A549 (cell line): ENCODE results near the gene PCDH9. TPM values are rescaled to one million over a fixed set of nuclear protein-coding genes. Genes with fewer than 3 reads are reported as not detected.
A peak's percentile ranks its signal among the peaks of the same experiment; 100 is the strongest.

Source experiments
- ATAC-seq, 2 experiments: fragments of 200-7000 bp in 1 of 2; fragments of >200 bp in 1 of 2; cut with Nextera tagmentation in 1 of 2; cut with Tn5 transposase in 1 of 2; 3 replicates each; pipeline versions ENCODE4 v1.8.0 to v1.9.1; 2018 to 2020; ENCODE audit warnings: mild to moderate bottlenecking in 1 of 2, moderate library complexity in 1 of 2
- CTCF ChIA-PET: fragments of 300-600 bp; sonication (Branson Sonifier 250); formaldehyde crosslinking; extraction: SDS; loops from one replicate; lab custom pipeline; 2021; ENCODE audit warnings: antibody characterized with exemption, inconsistent platforms; lab: Yijun Ruan, JAX
- POLR2A ChIA-PET: fragments of 350-600 bp; formaldehyde crosslinking; extraction: SDS; loops from one replicate; lab custom pipeline; 2021; ENCODE audit warnings: antibody characterized with exemption, inconsistent platforms; lab: Yijun Ruan, JAX
- DNase-seq, 2 experiments: peaks; one replicate each; pipeline versions ENCODE4 v3.0.0 to v3.0.0-alpha.2; 2011 to 2016; ENCODE audit warnings: low read depth in 1 of 2, low spot score in 1 of 2
- FAIRE-seq: peaks from 2 replicates; lab custom pipeline; 2011; peaks lifted over from hg19 to GRCh38; lab: Jason Lieb, UNC
- H3K27ac ChIP-seq, 2 experiments: fragments of >200 bp; sonication (Bioruptor Twin); formaldehyde crosslinking; 3 replicates each; pipeline ENCODE4 v1.5.1; 2016 to 2017
- H3K4me1 ChIP-seq: fragments of >200 bp; sonication (Bioruptor Twin); formaldehyde crosslinking; 3 replicates; pipeline ENCODE4 v1.6.1; 2016
- H3K4me2 ChIP-seq: fragments of >200 bp; sonication (Bioruptor Twin); formaldehyde crosslinking; 3 replicates; pipeline ENCODE4 v1.6.1; 2016
- H3K4me3 ChIP-seq: fragments of >200 bp; sonication (Bioruptor Twin); formaldehyde crosslinking; 3 replicates; pipeline ENCODE4 v1.5.1; 2016
- H3K9me3 ChIP-seq: fragments of >200 bp; sonication (Bioruptor Twin); formaldehyde crosslinking; 3 replicates; pipeline ENCODE4 v1.6.1; 2016
- CBX2 ChIP-seq: fragments of 200-600 bp; sonication (generic); IDR thresholded peaks from 2 replicates; pipeline ENCODE4 v1.6.1; 2016; ENCODE audit warnings: low read depth, mild to moderate bottlenecking, borderline replicate concordance
- ESRRA ChIP-seq: fragments of 150-350 bp; IDR thresholded peaks from 2 replicates; pipeline ENCODE4 v1.6.1; 2014; ENCODE audit warnings: mild to moderate bottlenecking, low read length, borderline replicate concordance
- FOXS1 ChIP-seq: fragments of 250-450 bp; sonication (Bioruptor Pico); IDR thresholded peaks from 2 replicates; pipeline ENCODE4 v1.5.0; 2020; ENCODE audit warnings: mild to moderate bottlenecking, moderate library complexity
- HOXB13 ChIP-seq: fragments of 250-450 bp; sonication (Bioruptor Pico); IDR thresholded peaks from 2 replicates; pipeline ENCODE4 v1.5.0; 2020; ENCODE audit warnings: low read depth, mild to moderate bottlenecking, moderate library complexity
- HOXB5 ChIP-seq: fragments of 250-450 bp; sonication (Bioruptor Pico); IDR thresholded peaks from 2 replicates; pipeline ENCODE4 v1.5.0; 2020; ENCODE audit warnings: mild to moderate bottlenecking, moderate library complexity
- JUN ChIP-seq, 2 experiments: fragments of >200 bp; sonication (Bioruptor Twin); formaldehyde crosslinking; IDR thresholded peaks; 2 replicates in 1 of 2; 3 replicates in 1 of 2; pipeline ENCODE4 v1.6.1; 2016 to 2017
- KDM1A ChIP-seq: fragments of 200-600 bp; sonication (generic); IDR thresholded peaks from 2 replicates; pipeline ENCODE4 v1.6.1; 2016; ENCODE audit warnings: low read depth, mild to moderate bottlenecking
- NFE2L2 ChIP-seq: fragments of 150-350 bp; conservative IDR thresholded peaks from 2 replicates; pipeline ENCODE4 v1.6.1; 2014; ENCODE audit warnings: low read length
- RFX5 ChIP-seq: fragments of 450-650 bp; IDR thresholded peaks from 2 replicates; pipeline ENCODE4 v1.7.1; 2014; ENCODE audit warnings: antibody characterized with exemption, mild to moderate bottlenecking, moderate library complexity
- TFCP2L1 ChIP-seq: fragments of 250-450 bp; sonication (Bioruptor Pico); IDR thresholded peaks from 2 replicates; pipeline ENCODE4 v1.5.0; 2021; ENCODE audit warnings: mild to moderate bottlenecking
- TP53 ChIP-seq: fragments of 250-450 bp; sonication (Bioruptor Pico); IDR thresholded peaks from 2 replicates; pipeline ENCODE4 v1.5.0; 2021; ENCODE audit warnings: mild to moderate bottlenecking, moderate library complexity
- ZC3H11A ChIP-seq: fragments of 450-650 bp; IDR thresholded peaks from 2 replicates; pipeline ENCODE4 v1.6.1; 2014; ENCODE audit warnings: antibody characterized with exemption, mild to moderate bottlenecking
- WGBS: methylation state at CpG from one replicate; pipeline ENCODE4 v1.1.6; 2017; ENCODE audit errors: missing lambda C conversion rate; 5-methylcytosine and 5-hydroxymethylcytosine counted together
- polyA plus RNA-seq, 4 experiments: library from polyadenylated mRNA; depleted of rRNA in 3 of 4; stranded (reverse); fragments of >200 nt; fragmentation: RNase III in 1 of 4; extraction: RNeasy Plus Mini Kit Qiagen cat#74134 plus additional on column Dnase treatment in 1 of 4; gene quantifications; 2 replicates in 3 of 4; 3 replicates in 1 of 4; pipeline ENCODE4 v1.2.3, GENCODE V29; 2011 to 2017
- TF ChIP-seq, protein P1 (sequence below): fragments of >200 bp; sonication (Bioruptor Twin); formaldehyde crosslinking; IDR thresholded peaks from 3 replicates; pipeline ENCODE4 v1.6.1; 2016
- TF ChIP-seq, protein P2 (sequence below): fragments of >200 bp; sonication (Bioruptor Twin); formaldehyde crosslinking; IDR thresholded peaks from 2 replicates; pipeline ENCODE4 v1.6.1; 2016
- TF ChIP-seq, protein P3 (sequence below): fragments of 250-450 bp; sonication (Bioruptor Pico); IDR thresholded peaks from 2 replicates; pipeline ENCODE4 v1.5.0; 2020; ENCODE audit warnings: low read depth, mild to moderate bottlenecking, moderate library complexity

PCDH9 gene
- polyA plus RNA-seq, 2 of the 4 experiments (the other 2 are of a cell fraction), result 16.0 to 29.5 TPM

DNA sequence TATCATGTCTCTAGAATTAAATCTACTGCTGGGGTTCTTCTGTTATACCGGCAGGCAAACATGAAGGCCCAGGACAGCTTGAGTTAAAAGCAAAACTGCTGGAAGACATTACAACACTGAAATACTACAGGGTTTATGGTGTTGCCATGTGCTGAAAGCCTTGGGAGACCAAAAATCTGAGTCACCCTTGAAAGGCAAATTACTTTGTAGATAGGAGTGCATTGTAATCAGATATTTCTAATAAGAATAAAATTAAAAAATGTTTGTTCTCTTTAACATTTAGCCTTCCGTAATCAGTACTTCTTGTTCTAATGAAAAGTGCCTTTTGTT lies 181.3 kb downstream of the PCDH9 start:
- H3K9me3 ChIP-seq, result no peaks in the 10 kb centered on the region
- peak overlapping the region; percentile 51 to 58; a peak in 5 of 6 replicates for H3K27ac ChIP-seq
- H3K4me2 ChIP-seq, result peak overlapping the region; percentile 54
- CTCF ChIA-PET, result no interaction called here
- FAIRE-seq (no peak), ATAC-seq (peak in 1 of 2 experiments; percentile 37; a peak in 2 of 6 replicates), DNase-seq (no peak)
- WGBS, result over 99% methylated on average over 2 of the region's 2 CpGs
- TF ChIP-seq HOXB5 (CRISPR knock-in tag) (no peak), RFX5 (no peak), JUN (IDR thresholded peaks at IDR 0.05) (no peak), TP53 (no peak), ESRRA (no peak)
- TF ChIP-seq, protein P1, sequence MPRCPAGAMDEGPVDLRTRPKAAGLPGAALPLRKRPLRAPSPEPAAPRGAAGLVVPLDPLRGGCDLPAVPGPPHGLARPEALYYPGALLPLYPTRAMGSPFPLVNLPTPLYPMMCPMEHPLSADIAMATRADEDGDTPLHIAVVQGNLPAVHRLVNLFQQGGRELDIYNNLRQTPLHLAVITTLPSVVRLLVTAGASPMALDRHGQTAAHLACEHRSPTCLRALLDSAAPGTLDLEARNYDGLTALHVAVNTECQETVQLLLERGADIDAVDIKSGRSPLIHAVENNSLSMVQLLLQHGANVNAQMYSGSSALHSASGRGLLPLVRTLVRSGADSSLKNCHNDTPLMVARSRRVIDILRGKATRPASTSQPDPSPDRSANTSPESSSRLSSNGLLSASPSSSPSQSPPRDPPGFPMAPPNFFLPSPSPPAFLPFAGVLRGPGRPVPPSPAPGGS, result no peak
- POLR2A ChIA-PET, result no interaction called here
- no peak overlapping the region for H3K4me3 ChIP-seq
- H3K4me1 ChIP-seq, result peaks cover 29% of the 10 kb centered on the region

DNA sequence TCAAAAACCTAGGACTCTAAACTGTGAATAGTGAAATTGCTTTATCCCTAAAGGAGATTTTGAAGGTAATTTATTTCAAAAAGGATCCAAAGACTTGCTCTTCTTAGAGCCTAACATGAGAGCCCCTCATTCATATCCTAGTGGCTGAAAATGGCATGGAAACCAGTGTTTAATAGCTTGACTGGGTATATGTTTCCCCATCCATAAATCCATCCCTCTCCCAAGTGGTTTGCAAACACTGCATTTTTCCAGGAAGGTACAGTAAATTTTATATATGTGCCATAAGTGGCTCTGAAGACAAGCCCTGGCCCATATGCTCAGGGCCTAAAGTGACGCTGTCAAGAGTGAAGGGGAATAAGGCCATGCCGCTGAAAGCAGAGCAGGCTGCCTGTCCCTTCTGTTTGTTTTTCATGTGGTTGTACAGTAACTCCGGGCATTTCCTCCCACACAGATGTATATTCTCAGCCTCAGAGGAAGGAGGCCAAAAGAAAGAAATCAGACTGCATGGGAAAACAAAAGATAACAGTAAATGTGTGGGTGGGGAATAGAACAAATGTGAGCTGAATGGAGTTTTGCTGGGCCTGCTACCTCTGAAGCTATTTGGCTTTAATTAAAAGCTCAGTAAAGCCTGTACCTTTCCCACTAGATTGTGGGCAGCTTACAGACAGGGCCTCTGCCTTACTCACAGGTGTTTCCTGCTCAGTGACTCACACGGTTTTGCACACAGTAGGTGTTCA lies 181.9 kb downstream of the PCDH9 start:
- Histone ChIP-seq H3K27ac (peak overlapping the region; percentile 51 to 58; a peak in 5 of 6 replicates), H3K4me2 (peak overlapping the region; percentile 54), H3K4me3 (no peak overlapping the region), H3K9me3 (no peaks in the 10 kb centered on the region), H3K4me1 (peaks cover 29% of the 10 kb centered on the region)
- WGBS, result 30% methylated on average over 4 of the region's 4 CpGs
- ChIA-PET POLR2A (no interaction called here), CTCF (no interaction called here)
- TF ChIP-seq CBX2 (no peak), NFE2L2 (no peak), KDM1A (no peak), ZC3H11A (no peak), HOXB13 (CRISPR knock-in tag) (no peak), FOXS1 (CRISPR knock-in tag) (no peak), TFCP2L1 (CRISPR knock-in tag) (no peak)
- TF ChIP-seq, protein P2, sequence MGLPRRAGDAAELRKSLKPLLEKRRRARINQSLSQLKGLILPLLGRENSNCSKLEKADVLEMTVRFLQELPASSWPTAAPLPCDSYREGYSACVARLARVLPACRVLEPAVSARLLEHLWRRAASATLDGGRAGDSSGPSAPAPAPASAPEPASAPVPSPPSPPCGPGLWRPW, result no peak
- DNase-seq (no peak), FAIRE-seq (no peak), ATAC-seq (peak; percentile 13 to 62; a peak in 3 of 6 replicates)

DNA sequence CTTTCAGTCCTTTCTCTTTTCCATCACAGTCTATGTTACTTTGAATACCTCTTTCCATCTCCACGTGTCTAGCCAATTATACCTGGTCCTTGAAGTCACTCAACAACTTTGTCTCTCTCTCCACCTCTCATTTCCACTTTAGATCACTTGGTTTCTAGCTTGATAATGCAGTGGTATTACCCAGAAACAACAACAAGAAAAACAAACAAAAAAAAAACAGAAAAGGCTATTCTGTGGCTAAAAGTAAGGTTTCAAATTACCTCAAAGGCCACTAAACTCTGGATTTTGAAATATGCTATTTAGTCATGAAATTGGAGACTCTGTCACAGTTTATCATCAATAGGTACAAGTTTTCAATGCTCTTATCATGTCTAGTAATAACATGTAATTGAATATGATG lies 184.8 kb downstream of the PCDH9 start:
- no peak overlapping the region for H3K27ac ChIP-seq
- H3K4me2 ChIP-seq, result no peak overlapping the region
- H3K9me3 ChIP-seq, result no peaks in the 10 kb centered on the region
- ChIA-PET POLR2A (no interaction called here), CTCF (interaction anchor here (1.2 kb wide), 1 partner anchor 356 kb away, joined by 3 read pairs; no protein-coding TSS in a partner anchor)
- no peak for TF ChIP-seq TP53
- no peak for FAIRE-seq
- H3K4me3 ChIP-seq, result no peak overlapping the region
- no peak for ATAC-seq
- WGBS, result 92% methylated on average over 1 of the region's 1 CpG
- peaks cover 29% of the 10 kb centered on the region for H3K4me1 ChIP-seq
- DNase-seq, result no peak

DNA sequence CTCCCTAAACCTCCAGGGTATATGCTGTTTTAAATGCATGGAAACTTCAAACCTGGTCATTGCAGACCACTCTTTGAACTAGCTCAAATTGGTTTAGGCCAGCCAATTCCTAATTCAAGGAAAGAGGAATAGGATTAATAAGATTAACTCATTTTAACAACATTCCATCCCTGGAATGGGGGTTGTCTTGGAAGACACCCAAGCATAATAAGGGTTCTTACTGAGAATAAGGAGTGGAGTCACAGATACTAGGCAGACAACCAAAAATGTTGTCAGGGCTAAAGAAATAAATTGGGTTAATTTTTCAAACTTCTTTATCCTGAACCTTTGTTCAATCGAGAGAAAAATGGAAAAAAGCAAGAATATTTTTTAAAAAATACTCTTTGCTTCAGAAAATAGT lies 186.2 kb downstream of the PCDH9 start:
- Histone ChIP-seq H3K27ac (no peak overlapping the region), H3K9me3 (no peaks in the 10 kb centered on the region), H3K4me1 (peaks cover 21% of the 10 kb centered on the region), H3K4me3 (no peak overlapping the region), H3K4me2 (no peak overlapping the region)
- WGBS, result 83% methylated on average over 1 of the region's 1 CpG
- no peak for TF ChIP-seq ESRRA
- TF ChIP-seq, protein P3, sequence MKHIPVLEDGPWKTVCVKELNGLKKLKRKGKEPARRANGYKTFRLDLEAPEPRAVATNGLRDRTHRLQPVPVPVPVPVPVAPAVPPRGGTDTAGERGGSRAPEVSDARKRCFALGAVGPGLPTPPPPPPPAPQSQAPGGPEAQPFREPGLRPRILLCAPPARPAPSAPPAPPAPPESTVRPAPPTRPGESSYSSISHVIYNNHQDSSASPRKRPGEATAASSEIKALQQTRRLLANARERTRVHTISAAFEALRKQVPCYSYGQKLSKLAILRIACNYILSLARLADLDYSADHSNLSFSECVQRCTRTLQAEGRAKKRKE (CRISPR knock-in tag), result no peak
- DNase-seq, result no peak
- CTCF ChIA-PET, result no interaction called here
- POLR2A ChIA-PET, result no interaction called here
- no peak for FAIRE-seq
- no peak for ATAC-seq
